Hypothalamus (tissue), 51 donors: ENCODE measurements around the gene THSD7B.

Source experiments
- DNase-seq, 51 donors: peaks; one replicate each; lab custom pipeline; 2025; lab: John Stamatoyannopoulos, UW

THSD7B gene

GRCh38 chr2:137133225-137133624 is 367.9 kb downstream of the THSD7B start:
- DNase-seq: no peak

DNA sequence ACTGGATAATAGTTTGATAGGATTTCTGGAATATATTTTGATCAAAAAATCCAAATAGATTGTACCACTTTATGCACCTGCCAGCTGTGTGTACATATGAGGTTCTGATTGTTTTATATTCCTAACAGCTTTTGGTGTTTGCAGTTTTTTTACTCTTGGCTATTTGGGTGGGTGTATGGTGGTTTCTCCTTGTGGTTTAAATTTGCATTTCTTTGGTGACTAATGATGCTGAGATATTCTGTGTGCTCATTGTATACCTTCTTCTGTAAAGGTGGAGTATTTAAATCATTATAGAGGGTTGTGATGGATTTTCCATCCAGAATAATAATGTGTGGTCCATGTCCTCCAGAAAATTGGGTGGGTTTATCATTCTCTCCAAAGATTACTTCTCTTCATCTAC is 372.9 kb downstream of the THSD7B start:
- no peak for DNase-seq

- DNase-seq: no peak
Measured at GRCh38 chr2:137151731-137152130, 386.4 kb downstream of the THSD7B start.

DNA sequence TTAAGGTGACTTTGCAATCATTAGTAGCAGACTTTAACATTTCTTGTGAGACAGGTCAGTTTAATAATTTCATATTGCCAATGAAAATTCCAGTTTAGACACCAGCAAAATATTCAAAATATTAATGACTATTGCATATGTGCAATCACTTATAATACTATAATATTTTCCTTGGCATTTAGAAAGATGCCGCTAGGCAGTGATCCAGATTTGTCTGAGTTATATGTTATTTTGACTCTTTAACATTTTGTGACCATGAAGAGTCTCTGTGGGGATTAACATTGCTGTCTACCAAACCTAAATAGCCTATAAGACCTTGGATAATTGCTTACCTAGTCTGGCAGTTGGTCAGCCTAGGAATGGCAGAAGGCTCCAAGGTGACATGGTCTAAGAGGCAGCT is 389.6 kb downstream of the THSD7B start:
- no peak for DNase-seq

- DNase-seq: no peak
Measured at GRCh38 chr2:137155356-137156104, 390.2 kb downstream of the THSD7B start.

GRCh38 chr2:137156221-137156844 is 391.0 kb downstream of the THSD7B start:
- no peak for DNase-seq

DNA sequence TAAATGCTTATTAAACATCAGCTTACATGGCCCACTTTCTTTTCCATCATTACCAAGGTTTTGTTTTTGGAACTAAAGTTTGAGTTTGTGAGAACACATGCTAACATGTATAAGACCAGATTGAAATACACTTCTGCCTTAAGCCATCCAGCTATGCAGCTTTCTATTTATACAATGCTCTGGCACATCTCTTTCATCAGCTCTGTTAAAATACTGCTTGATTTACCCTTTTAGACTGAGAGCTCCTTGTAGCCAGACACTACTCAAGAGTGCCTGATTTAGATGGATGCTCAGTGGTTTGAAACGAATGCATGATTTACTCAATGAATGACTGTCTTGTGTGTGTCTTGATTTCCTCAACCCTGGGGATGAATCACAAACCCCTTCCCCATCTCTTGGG is 392.5 kb downstream of the THSD7B start:
- DNase-seq: no peak

DNA sequence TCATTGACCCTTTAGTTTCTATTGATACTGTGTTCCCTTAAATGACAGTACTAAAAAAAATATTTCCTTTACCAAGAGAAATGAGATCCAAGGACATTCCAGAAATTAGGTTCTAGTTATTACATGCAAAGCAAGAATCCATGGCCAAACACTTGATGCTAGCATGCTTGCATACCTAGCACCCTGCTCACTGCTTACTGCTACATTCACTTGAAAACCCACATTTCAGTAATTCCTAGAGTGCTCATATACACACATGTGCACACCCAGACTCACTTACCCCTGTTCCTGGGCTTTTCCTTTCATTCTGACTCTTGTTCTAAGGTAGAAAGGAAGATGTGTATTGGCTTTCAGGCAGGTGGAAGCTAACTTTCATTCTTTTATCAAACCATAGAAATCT is 395.9 kb downstream of the THSD7B start:
- no peak for DNase-seq

GRCh38 chr2:137165968-137166367 is 400.6 kb downstream of the THSD7B start:
- no peak for DNase-seq

GRCh38 chr2:137167651-137168050 is 402.3 kb downstream of the THSD7B start:
- DNase-seq: no peak

DNA sequence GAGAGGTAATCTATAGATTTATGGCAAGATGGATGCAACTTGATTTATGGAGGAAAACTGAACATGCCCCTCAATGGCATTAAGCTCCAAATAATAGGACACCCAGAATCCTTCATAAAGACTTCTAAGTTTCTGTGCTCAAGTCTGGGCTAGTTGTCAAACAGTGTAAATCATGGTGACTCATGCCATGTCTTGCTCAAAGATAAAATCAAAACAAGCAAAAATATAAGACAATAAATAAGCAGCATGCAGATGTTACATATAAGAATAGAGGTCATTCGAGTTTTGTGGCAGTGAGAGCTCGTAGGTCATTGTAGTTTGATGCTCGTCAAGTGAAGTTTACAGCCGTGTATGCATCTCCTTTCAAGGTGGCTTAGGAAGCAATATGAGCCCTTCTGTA is 403.2 kb downstream of the THSD7B start:
- DNase-seq: no peak

GRCh38 chr2:137172162-137172561 is 406.8 kb downstream of the THSD7B start:
- DNase-seq: no peak

GRCh38 chr2:137173463-137173862 is 408.1 kb downstream of the THSD7B start:
- DNase-seq: no peak

DNA sequence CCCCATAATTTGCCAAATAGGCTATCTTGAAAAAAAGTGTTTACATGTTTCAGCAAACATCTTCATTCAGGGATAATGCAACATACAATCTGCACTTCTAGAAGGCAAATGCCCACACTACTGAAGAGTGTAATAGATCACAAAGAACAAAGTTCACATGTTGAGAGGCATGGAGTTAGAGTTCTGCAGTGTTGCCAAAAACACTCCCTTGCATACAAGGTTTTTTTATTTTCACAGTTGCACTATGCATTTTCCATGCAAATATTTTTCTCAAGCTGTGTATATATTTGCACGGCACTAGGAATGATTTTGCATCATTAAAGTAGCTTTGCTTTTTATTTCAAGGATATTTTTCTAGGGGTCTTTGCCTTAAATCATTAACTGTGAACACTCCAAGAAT is 409.9 kb downstream of the THSD7B start:
- DNase-seq: no peak

GRCh38 chr2:137178951-137179377 is 413.6 kb downstream of the THSD7B start:
- no peak for DNase-seq

DNA sequence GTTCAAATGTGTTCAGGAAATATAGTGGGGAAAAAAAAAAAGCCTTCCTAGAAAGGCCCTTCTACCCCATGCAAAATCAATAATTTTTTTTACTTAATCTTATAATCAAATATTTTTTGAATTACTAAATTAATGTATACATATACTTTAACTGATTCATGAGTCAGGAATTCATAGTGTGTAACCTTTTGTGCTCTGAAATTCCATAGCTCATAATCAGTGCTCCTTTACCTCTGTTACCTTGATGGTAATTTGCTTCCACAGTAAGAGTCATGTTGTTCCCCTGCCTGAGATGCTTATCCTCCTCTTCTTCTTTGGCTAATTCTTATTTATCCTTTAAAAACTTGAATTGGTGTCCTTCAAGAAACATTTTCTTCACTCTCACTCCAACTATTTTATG is 414.2 kb downstream of the THSD7B start:
- no peak for DNase-seq

- no peak for DNase-seq
Measured at GRCh38 chr2:137180012-137180411, 414.7 kb downstream of the THSD7B start.

DNA sequence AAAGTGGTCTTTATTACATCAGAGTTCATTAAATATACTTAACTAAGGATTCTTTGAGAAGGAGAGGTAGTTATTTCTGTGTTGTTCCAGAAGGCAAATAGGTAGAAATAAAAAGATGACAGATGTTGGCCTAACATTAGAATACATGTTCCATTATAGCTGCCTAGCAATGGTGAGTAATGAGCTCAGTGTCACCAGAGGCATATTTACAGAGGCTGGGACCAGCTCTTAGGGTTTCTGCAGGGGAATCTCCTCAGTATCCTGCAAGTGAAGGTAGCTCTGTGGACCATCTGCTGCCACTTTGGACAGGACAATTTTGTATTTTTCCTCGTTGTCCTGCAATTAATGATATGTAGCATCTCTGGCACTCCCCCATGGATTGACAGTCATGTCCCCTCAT is 416.0 kb downstream of the THSD7B start:
- DNase-seq: no peak

DNA sequence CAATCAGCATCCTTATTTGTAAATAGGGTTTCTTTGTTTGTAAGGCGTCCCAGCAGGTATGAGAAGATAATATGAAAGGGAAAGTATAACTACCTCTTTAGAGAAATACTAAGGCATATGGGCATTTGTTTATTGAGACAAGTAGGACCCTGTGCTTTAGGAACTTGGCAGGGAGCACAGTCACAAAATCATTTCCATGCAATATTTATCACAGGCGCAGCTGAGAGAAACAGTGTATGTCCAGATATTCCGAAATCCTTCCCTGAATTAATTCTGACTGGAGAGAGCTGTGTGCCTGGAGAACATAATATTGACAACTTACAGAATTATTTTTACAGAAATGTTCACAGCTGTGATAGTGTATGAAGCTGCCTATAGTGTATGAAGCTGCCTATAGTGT is 416.7 kb downstream of the THSD7B start:
- no peak for DNase-seq

DNA sequence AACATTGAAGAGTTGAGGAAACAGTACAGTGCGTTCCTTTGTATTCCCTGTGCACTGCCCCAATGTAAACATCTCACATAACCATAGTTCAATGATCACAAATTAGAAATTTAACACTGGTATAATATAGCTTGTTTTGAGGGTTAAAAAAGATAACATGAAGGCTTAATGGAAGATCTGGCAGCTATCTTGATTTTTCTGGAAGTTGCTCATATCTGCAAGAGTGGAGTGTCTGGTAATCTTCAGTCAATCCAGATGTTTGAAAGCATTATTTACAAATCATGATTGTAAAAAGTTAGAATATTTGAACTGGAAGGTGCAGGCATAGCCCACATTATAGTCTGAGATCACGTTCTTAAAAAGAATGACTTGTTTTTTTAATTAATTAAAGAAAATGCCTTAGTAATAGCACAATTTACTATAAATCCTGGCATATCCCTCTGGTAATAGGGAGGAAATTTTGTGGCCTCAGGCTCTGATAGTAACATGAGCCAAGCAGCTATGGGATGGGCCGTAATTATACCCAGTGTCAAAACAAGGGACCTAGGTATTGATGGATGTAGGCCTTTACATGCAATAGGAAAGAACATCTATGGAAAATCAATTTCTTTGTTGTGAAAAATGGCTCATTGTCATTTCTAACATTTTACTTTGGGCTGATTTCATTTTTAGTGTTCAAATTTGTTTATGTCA is 418.0 kb downstream of the THSD7B start:
- no peak for DNase-seq

DNA sequence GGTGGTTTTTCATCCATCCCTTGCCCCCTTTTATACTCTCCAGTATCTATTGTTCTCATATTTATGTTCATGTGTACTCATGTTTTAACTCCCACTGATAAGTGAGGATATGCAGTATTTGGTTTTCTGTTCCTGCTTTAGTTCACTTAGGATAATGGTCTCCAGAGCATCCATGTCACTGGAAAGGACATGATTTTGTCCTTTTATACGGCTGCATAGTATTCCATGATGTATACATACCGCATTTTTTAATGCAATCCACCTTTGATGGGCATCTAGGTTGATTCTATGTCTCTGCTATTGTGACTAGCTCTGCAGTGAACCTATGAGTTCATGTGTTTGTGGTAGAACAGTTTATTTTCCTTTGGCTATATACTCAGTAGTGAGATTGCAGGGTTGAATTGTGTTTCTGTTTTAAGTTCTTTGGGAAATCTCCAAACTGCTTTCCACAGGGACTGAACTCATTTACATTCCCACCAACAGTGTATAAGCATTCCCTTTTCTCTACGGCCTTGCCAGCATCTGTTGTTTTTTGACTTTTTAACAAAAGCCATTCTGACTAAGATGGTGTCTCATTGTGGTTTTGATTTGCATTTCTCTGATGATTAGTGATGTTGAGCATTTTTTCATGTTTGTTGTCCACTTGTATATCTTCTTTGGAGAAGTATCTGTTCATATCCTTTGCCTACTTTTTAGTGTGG is 420.2 kb downstream of the THSD7B start:
- no peak for DNase-seq
